ENCODE data around the gene HTR3E. TPM values are rescaled to one million over a fixed set of nuclear protein-coding genes. Genes with fewer than 3 reads are reported as not detected.
"Not testable (repeated sequence)": the region's sequence is repeated elsewhere in the genome, so short reads cannot be mapped to it uniquely, and the experiment has no call there.

The HTR3E gene
- polyA plus RNA-seq, 2 of the 4 experiments (the other 2 are of a cell fraction), result not detected

- FAIRE-seq (no peak), DNase-seq (ENCODE audit: low read depth in 1 of 2, low spot score in 1 of 2) (no peak), ATAC-seq (no peak)
- no peaks in the 10 kb centered on the region for H3K9me3 ChIP-seq
- no peak overlapping the region for H3K4me3 ChIP-seq
- H3K4me2 ChIP-seq, result no peak overlapping the region
- TF ChIP-seq CBX8 (IDR thresholded peaks at IDR 0.05) (no peak), CBX2 (IDR thresholded peaks at IDR 0.05; ENCODE audit: borderline replicate concordance, low read depth) (no peak), EHF (CRISPR knock-in tag; IDR thresholded peaks at IDR 0.05) (no peak), SREBF2 (IDR thresholded peaks at IDR 0.05) (no peak), EP300 (IDR thresholded peaks at IDR 0.05) (no peak), JUNB (IDR thresholded peaks at IDR 0.05) (no peak), MAX (IDR thresholded peaks at IDR 0.05) (no peak), JUN (IDR thresholded peaks at IDR 0.05) (no peak), ZFP36 (IDR thresholded peaks at IDR 0.05; ENCODE audit: borderline replicate concordance, partially characterized antibody) (no peak), HOXB13 (CRISPR knock-in tag; IDR thresholded peaks at IDR 0.05; ENCODE audit: low read depth) (no peak), FOSB (CRISPR knock-in tag; IDR thresholded peaks at IDR 0.05) (no peak)
- ChIA-PET POLR2A (no interaction called here), CTCF (interaction anchor here (0.8 kb wide), 1 partner anchor 102 kb away, joined by 3 read pairs; no protein-coding TSS in a partner anchor)
- 84% methylated on average over 3 of the region's 3 CpGs for WGBS (ENCODE audit: missing lambda C conversion rate)
- no peak overlapping the region for H3K27ac ChIP-seq
- H3K4me1 ChIP-seq, result no peaks in the 10 kb centered on the region
These were observed 51.2 kb downstream of the HTR3E start for GRCh38 chr3:184148076-184148475.

- Histone ChIP-seq H3K4me2 (no peak overlapping the region), H3K27ac (no peak overlapping the region), H3K9me3 (no peaks in the 10 kb centered on the region), H3K4me3 (no peak overlapping the region), H3K4me1 (no peaks in the 10 kb centered on the region)
- POLR2A ChIA-PET, result no interaction called here
- TF ChIP-seq CTCF (IDR thresholded peaks at IDR 0.05) (no peak), PBX3 (IDR thresholded peaks at IDR 0.05) (no peak), HMGXB4 (CRISPR knock-in tag; IDR thresholded peaks at IDR 0.05; ENCODE audit: borderline replicate concordance) (no peak), HES2 (IDR thresholded peaks at IDR 0.05) (no peak), MYC (IDR thresholded peaks at IDR 0.05; ENCODE audit: borderline replicate concordance, low read length) (no peak), CHD4 (IDR thresholded peaks at IDR 0.05; ENCODE audit: borderline replicate concordance) (no peak), RARB (CRISPR knock-in tag; IDR thresholded peaks at IDR 0.05) (no peak), TP53 (CRISPR knock-in tag; IDR thresholded peaks at IDR 0.05) (no peak), ESRRA (IDR thresholded peaks at IDR 0.05; ENCODE audit: borderline replicate concordance, low read length) (no peak), KDM5A (IDR thresholded peaks at IDR 0.05) (no peak), FOSL2 (IDR thresholded peaks at IDR 0.05) (no peak), FOSL2 (CRISPR knock-in tag; IDR thresholded peaks at IDR 0.05) (no peak), RFX5 (IDR thresholded peaks at IDR 0.05) (no peak), HOXB13 (CRISPR knock-in tag; IDR thresholded peaks at IDR 0.05; ENCODE audit: low read depth) (no peak), EHF (CRISPR knock-in tag; IDR thresholded peaks at IDR 0.05) (no peak), ZSCAN20 (CRISPR knock-in tag; IDR thresholded peaks at IDR 0.05) (no peak), POLR2AphosphoS2 (conservative IDR thresholded peaks at IDR 0.05; ENCODE audit: low read length) (no peak)
- CTCF ChIA-PET, result interaction anchor here (0.8 to 1.0 kb wide), 4 partner anchors 13 to 101 kb away, joined by 3 to 4 read pairs (median 4); partner anchors contain the start of gene EEF1AKMT4
- DNase-seq (ENCODE audit: low read depth in 1 of 2, low spot score in 1 of 2) (no peak), ATAC-seq (no peak), FAIRE-seq (no peak)
- 79% methylated on average over 6 of the region's 6 CpGs for WGBS (ENCODE audit: missing lambda C conversion rate)
These were observed 52.3 kb downstream of the HTR3E start for GRCh38 chr3:184149123-184149522.

GRCh38 chr3:184149770-184150169, 52.9 kb downstream of the HTR3E start:
- ATAC-seq, result peak; percentile 71 to 76
- WGBS (ENCODE audit: missing lambda C conversion rate), result 80% methylated on average over 6 of the region's 6 CpGs
- CTCF ChIA-PET, result interaction anchor here (1.0 kb wide), 2 partner anchors 20 to 100 kb away, joined by 4 read pairs; partner anchors contain the start of gene EEF1AKMT4

More at GRCh38 chr3:184149770-184150169, 52.9 kb downstream of the HTR3E start:
- H3K4me2 ChIP-seq; H3K4me1 ChIP-seq; DNase-seq (ENCODE audit: low read depth in 1 of 2, low spot score in 1 of 2); H3K4me3 ChIP-seq; FAIRE-seq; H3K9me3 ChIP-seq; POLR2A ChIA-PET; H3K27ac ChIP-seq: not testable (repeated sequence)
